GM21526 (cell line): ENCODE results near the gene PIH1D1.
"Not testable (repeated sequence)": the region's sequence is repeated elsewhere in the genome, so short reads cannot be mapped to it uniquely, and the experiment has no call there.

Source experiments
- ATAC-seq: cut with Tn5 transposase; IDR thresholded peaks from one replicate; pipeline ENCODE4 v1.9.1; 2021; ENCODE audit warnings: moderate library complexity; ENCODE audit not compliant: unreplicated experiment, low FRiP score

PIH1D1 gene

DNA sequence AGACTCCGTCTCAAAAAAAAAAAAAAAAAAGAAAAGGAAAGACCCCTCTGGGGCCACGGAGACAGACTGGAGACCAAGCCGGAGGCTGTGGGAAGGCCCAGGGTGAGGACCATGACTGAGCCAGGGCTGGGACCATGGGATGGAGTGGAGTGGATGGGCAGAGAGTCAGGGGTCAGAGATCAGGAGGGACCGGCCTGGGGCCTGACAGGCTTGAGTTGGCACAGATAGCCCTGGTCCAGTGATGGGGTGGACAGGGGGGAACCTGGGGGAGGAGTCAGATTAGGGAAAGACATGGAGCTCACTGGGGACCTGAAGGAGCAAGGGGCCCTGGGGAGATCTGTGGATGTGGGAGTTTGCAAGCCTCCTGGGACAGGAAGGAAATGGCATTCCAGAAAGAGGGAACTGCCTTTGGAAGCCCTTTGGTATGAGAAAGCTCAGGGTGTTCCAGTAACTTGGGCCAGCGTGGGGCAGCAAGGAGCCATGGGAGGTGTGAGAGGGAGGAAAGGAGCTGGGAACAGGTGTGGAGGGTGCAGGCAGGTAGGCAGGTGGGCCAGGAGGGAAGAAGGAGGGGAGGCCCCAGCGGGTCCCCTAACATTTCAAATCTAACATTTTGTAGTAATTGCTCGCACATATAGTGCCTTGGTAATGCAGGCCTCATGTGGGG lies 29.5 kb upstream of the PIH1D1 start:
- no peak for ATAC-seq

DNA sequence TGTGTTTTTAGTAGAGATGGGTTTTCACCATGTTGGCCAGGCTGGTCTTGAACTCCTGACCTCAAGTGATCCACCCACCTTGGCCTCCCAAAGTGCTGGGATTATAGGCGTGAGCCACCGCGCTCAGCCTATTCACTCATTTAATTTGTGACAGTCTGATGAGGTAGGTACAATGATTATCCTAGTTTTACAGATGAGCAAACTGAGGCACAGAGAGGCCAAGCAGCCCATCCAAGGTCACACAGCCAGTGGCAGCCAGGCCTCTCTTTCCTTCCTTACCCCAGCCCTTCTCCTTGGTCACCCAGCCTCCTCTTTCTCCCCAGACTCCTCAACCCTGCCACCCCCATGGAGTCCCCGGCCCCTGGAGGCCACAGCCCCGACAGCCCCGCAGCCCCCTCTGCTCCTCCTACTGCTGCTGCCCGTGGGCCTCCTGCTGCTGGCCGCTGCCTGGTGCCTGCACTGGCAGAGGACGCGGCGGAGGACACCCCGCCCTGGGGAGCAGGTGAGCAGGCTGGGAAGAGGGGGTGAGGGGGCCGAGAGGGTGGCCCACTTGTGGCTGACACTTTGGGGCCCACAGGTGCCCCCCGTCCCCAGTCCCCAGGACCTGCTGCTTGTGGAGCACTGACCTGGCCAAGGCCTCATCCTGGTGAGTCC lies 28.5 kb upstream of the PIH1D1 start:
- no peak for ATAC-seq

DNA sequence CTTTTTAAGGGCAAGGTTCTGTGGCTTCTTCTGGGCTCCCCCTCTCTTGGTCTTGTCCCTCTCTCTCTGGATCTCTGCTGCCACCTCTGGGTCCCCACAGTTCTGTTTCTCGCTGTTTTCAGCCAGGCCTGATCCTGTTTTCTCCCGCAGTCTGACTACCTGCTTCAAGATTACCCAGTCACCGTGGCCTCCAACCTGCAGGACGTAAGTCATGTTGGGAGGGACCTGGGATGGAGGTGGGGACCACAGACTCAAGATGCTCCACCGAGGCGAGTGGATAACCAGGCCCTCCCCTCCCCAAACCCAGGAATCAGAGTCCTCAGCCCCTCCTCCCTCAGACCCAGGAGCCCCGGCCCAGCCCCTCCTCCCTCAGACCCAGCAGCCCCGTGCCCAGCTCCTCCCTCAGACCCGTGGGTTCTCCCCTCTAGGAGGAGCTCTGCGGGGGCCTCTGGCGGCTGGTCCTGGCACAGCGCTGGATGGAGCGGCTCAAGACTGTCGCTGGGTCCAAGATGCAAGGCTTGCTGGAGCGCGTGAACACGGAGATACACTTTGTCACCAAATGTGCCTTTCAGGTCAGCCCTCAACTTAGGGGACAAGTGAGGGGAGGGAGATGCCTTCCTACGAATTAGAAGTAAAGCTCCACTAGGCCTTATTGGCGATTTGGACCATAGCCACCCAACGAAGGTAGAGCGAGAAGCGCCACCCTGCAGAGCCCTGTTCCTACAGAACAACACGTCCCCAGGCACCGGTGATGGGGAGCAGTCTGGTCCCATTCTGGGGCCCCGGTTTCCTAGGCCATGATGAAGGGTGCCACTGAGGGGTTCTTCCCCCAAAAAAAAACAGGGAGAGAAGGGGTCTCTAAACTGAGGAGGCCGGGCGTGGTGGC lies 24.6 kb upstream of the PIH1D1 start:
- no peak for ATAC-seq

DNA sequence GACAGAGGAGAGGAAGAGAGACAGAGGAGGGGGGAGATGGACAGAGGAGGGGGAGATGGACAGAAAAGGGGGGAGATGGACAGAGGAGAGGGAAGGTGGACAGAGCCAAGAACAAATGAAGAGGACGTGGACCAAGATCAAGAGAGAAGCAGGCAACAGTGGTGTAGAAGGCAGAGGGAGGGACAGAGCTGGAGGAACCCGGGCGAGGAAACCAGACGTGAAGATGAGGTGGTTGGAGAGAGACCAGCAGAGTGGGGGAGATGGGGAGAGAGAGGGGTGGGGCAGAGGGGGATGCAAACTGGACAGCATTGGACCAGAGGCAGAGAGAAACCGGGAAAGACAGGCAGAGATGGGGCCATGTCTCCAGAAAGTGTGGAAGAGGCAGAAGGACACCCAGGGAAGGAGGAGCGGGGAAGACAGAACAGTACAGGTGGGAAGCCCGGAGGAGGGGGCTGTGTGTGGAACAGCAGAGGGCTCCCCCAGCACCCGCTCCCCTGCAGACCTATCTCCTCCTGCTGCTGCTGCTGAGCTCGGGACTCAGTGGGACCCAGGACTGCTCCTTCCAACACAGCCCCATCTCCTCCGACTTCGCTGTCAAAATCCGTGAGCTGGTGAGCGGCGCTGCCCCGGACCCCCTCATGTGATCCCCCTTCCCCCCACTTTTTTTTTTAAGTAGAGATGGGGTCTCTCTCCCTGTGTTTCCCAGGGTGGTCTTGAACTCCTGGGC lies 23.7 kb upstream of the PIH1D1 start:
- no peak for ATAC-seq

DNA sequence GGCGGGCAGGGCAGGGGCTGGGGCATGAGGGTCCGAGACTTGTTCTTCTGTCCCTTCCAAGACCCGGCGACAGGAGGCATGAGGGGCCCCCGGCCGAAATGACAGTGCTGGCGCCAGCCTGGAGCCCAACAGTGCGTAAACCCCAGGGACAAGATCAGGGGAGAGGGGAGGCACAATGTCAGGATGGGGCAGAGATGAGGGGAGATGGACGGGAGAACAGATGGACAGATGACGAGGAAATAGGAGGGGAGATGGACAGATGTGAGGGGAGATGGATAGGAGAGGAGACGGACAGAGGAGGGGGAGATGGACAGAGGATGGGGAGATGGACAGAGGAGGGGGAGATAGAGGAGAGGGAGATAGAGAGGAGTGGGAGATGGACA lies 22.9 kb upstream of the PIH1D1 start:
- no peak for ATAC-seq

DNA sequence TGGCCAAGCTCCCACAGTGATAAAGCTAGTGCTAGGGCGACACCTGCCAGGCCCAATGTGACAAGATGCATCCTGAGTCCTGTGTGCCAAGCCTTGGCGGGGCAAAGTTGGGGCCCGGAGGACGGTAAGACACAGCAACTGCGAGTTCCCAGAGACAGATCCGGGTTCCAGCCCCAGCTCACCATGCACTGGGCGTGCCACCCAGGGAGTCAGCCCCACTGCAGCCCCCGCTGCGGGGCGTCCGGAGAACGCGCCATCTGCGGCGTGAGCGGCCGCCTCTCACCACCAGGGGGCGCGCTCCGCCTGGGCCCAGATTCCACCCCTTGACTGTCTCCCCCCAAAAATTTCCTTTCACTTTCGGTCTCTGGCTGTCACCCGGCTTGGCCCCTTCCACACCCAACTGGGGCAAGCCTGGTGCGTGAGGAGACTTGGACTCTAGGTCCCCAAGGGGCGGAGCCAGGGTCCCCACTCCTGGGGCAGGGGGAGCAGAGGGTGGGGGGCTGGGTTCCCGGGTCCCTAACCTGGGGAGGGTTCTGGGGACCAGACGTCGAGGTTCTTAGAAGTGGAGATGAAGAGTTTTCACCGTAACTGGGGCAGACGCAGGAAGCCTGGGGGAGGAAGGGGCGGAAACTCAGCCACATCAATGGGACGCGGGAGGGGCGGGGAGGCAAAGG lies 22.4 kb upstream of the PIH1D1 start, which contains the start of gene FLT3LG:
TSS of gene FLT3LG (plus strand) at position 348 of the 674 bp plus-strand sequence. CDS start 425 bp downstream, outside the sequence.
- peak; percentile 47 for ATAC-seq

DNA sequence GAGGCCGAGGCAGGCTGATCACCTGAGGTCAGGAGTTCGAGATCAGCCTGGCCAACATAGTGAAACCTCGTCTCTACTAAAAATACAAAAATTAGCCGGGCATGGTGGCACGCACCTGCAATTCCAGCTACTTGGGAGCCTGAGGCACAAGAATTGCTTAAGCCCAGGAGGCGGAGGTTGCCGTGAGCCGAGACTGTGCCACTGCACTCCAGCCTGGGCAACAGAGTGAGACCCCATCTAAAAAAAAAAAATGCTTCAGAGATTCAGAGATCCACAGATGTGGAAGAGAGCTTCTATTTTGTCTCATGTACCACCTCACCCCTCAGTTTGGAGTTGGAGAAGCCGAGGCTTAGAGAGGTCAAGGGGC lies 21.9 kb upstream of the PIH1D1 start:
- not testable (repeated sequence) for ATAC-seq

DNA sequence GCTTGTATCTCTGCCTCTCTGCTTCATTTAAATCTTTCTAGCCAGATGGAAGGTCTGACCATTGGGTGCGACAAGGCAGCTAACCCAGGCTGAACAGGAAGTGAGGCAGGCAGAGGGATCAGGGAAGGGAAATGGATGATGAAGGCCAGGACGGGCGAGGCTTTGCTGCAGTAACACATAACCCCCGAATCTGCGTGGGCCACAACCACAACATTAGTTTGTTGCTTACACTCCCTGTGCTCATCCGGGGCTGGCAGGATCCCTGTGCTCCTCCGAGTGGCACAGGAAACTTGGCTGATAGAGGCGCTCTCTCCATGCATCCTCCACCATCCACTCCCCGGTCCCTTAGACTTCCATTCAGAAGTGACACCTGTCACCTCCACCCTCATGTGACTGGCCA lies 21.3 kb upstream of the PIH1D1 start:
- no peak for ATAC-seq

DNA sequence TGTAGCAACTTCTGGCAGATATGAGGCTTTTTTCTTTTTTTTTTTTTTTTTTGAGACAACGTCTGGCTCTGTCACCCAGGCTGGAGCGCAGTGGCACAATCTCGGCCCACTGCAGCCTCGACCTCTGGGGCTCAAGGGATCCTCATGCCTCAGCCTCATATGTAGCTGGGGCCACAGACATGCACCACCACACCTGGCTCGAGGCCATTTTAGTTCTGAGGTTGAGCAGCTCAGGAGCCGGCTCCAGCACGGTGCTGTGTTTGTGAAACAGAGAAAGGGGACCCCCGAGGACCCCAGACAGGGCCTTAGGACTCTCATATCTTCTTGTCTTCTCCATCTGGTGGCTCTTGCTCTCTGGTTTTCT lies 19.0 kb upstream of the PIH1D1 start:
- ATAC-seq = no peak

DNA sequence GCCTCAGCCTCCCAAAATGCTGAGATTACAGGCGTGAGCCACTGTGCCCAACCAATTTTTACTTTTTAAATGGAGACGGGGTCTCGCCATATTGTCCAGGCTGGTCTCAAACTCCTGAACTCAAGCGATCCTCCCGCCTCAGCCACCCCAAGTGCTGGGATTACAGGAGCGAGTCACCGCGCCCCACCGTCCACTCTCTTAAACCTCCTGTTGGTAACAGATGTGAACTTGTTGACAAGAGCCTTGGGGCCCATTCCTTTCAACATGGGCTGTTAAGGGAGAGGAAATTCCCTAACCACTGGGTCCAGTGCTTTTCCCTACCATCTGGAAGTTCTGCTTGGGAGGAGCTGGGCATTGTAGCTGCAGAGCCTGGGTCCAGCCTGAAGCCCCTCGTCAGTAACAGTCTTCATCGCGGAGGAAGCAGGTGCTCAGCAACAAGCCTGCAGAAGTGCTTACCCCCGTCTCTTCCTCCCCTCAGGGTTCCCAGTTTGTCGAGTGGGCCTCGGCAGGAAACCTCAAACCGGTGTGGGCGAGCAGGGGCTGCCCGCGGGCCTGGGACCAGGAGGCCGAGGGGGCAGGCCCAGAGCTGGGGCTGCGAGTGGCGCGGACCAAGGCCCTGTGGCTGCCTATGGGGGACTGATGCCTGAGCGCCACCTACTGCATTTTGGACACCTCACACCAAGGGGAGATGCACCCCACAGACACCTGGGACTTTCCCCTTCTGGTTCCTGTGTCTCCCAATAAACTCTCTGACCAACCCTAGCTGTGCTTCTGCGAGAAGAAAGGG lies 18.4 kb upstream of the PIH1D1 start:
- peak; percentile 34 for ATAC-seq

DNA sequence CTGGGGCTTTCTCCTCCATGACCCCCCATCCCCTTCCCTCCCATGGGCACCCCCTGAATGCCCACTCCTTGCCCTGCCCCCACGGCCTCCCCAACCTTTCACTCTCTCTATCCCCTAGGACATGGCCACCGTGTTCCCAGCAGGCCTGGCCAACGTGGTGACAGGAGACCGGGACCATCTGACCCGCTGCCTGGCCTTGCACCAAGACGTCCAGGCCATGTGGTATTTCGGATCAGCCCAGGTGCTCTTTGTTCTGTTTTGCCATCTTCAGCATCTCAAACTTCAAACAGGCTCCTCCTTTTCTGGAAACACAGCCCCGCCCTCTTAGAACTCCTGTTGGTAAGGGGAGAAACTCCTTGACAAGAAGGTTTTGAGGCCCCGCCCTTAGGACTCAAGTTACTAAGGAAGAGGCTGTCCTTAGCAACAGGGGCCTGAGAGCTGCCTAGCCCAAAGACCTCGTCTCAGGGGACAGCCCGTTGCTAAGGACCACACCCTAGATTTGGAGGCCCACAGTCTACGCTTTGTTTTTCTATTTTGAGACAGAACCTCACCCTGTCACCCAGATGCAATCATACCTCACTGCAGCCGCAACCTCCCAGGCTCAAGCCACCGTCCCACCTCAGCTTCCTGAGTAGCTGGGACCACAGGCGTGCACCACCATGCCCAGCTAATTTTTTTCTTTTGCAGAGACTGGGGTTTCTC lies 17.3 kb upstream of the PIH1D1 start:
- ATAC-seq = no peak

DNA sequence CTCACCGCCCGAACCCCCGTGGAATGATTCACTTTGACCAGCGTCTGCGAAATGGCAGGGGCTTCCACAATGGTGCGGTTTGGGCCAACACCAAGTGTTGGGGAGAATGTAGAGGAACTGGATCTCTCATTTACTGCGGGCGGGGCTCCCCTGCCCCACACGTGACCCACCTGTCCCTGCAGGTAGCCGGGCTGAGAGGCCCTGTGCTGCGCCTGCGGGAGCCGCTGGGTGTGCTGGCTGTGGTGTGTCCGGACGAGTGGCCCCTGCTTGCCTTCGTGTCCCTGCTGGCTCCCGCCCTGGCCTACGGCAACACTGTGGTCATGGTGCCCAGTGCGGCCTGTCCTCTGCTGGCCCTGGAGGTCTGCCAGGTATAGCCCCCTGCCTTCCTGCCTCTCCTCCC lies 16.6 kb upstream of the PIH1D1 start:
- ATAC-seq = no peak

DNA sequence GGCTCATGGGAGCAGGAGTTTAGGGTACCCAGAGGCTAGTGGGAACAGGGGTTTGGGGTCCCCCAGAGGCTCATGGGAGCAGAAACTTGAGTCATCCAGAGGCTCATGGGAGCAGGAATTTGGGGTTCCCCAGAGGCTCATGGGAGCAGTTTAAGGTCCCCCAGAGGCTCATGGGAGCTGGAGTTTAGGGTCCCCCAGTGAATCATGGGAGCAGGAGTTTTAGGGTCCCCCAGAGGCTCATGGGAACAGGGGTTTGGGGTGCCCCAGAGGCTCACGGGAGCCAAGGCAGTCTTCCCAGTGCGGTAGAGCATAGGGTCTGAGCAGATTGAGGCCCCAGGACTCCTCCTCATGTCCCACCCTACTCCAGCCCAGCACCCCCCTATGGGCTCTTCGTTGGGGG lies 13.8 kb upstream of the PIH1D1 start:
- ATAC-seq = no peak

DNA sequence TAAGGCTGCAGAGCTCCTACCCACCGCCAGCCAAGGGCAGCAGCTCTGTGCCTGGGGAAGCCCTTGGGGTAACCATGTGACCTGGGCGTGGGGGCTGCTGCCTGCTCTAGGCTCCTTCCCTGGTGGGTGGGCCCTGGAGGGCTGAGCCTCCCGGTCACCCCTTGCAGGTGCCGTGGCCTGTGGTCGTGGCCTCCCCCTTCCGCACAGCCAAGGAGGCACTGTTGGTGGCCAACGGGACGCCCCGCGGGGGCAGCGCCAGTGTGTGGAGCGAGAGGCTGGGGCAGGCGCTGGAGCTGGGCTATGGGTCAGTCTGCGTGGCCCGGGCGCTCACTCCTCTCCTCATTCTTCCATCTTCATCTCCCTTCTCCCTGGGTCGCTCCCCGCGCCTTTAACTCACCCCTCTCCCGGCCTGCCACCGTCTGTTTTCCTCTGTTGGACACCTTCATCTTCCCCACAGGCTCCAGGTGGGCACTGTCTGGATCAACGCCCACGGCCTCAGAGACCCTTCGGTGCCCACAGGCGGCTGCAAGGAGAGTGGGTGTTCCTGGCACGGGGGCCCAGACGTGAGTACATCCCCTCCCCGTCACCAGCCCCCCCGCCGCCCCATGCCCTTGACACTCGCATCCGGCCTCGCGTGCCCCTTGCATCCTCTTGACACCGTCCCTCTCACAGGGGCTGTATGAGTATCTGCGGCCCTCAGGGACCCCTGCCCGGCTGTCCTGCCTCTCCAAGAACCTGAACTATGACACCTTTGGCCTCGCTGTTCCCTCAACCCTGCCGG lies 12.5 kb upstream of the PIH1D1 start:
- ATAC-seq = no peak

DNA sequence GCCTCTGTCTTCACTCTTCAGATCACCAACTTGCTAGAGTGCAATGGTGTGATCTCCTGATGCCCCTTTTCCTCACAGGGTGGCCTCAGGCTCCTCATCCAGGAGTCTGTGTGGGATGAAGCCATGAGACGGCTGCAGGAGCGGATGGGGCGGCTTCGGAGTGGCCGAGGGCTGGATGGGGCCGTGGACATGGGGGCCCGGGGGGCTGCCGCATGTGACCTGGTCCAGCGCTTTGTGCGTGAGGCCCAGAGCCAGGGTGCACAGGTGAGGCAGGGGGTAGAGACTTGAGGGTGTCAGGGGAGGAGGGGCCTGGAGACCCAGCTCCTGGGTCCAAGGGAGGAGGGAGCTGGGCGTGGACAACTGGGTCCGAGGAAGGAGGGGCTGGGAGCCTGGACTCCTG lies 10.9 kb upstream of the PIH1D1 start:
- no peak for ATAC-seq

DNA sequence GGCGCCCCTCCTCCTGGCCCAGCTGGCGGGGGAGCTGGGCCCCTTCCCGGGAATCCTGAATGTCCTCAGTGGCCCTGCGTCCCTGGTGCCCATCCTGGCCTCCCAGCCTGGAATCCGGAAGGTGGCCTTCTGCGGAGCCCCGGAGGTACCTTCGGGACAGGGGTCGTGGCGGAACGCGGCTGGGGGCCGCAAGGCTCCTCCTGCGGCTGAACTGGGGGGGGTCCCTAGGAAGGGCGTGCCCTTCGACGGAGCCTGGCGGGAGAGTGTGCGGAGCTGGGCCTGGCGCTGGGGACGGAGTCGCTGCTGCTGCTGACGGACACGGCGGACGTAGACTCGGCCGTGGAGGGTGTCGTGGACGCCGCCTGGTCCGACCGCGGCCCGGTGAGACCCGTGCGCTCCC lies 10.0 kb upstream of the PIH1D1 start:
- ATAC-seq = no peak

DNA sequence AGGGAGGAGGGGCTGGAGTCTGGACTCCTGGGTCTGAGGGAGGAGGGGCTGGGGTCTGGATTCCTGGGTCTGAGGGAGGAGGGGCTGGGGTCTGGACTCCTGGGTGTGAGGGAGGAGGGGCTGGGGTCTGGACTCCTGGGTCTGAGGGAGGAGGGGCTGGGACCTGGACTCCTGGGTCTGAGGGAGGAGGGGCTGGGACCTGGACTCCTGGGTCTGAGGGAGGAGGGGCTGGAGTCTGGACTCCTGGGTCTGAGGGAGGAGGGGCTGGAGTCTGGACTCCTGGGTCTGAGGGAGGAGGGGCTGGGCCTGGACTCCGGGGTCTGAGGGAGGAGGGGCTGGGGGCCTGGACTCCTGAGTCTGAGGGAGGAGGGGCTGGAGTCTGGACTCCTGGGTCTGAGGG lies 9.5 kb upstream of the PIH1D1 start:
- not testable (repeated sequence) for ATAC-seq

DNA sequence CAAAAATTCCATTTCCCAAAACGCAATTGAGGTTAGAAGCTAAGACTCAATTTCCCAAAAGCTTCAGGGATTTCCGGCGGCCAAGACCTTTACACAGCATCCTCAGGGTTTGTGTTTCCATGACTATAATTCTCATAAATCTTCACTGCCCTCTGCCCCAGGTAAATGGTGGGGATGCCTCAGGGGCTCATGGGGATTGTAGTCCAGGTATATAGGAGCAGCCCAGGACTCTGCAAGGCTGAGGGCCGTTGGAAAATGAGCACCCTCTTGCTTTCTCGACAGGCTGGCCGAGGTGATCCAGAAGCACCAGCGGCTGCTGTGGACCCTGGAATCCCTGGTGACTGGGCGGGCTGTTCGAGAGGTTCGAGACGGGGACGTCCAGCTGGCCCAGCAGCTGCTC lies 7.8 kb upstream of the PIH1D1 start:
- no peak for ATAC-seq
